Measurements from ENCODE around the gene ACO2. TPM values are rescaled to one million over a fixed set of nuclear protein-coding genes. Genes with fewer than 3 reads are reported as not detected.
"Not testable (repeated sequence)": the region's sequence is repeated elsewhere in the genome, so short reads cannot be mapped to it uniquely, and the experiment has no call there.

Gene ACO2
- total RNA-seq, 2 experiments from 2014 or later = 96.5 to 97.7 TPM

- TF ChIP-seq CTCF (IDR thresholded peaks at IDR 0.05) = no peak
- intact Hi-C loops (cut with micrococcal nuclease) = no loop called here
- H3K36me3 Mint-ChIP-seq (ENCODE audit: low read depth) = no peaks in the 10 kb centered on the region
- DNase-seq (no peak), ATAC-seq (no peak)
- H3K27ac Mint-ChIP-seq = no peak overlapping the region
- no peak overlapping the region for H3K4me3 Mint-ChIP-seq
- POLR2A ChIA-PET = interaction anchor here (1.1 kb wide), 1 partner anchor 20 kb away, joined by 4 read pairs; the partner anchor contains the start of gene PMM1
- H3K27me3 Mint-ChIP-seq = no peaks in the 10 kb centered on the region
- H3K9me3 Mint-ChIP-seq = no peaks in the 10 kb centered on the region
- peaks cover 5% of the 10 kb centered on the region for H3K4me1 Mint-ChIP-seq (ENCODE audit: low read depth)
- CTCF ChIA-PET = interaction anchor here (1.2 kb wide), 1 partner anchor 29 kb away, joined by 3 read pairs; no protein-coding TSS in a partner anchor
Measured at GRCh38 chr22:41568811-41569210, 99.9 kb downstream of the ACO2 start.

- ChIA-PET POLR2A (interaction anchor here (0.8 to 1.5 kb wide), 4 partner anchors 20 to 119 kb away, joined by 3 to 7 read pairs (median 3); partner anchors contain the start of genes DESI1, PMM1, SNU13 and XRCC6), CTCF (no interaction called here)
- peaks cover 5% of the 10 kb centered on the region for H3K4me1 Mint-ChIP-seq (ENCODE audit: low read depth)
- DNase-seq (no peak), ATAC-seq (no peak)
- no peaks in the 10 kb centered on the region for H3K9me3 Mint-ChIP-seq
- no peak overlapping the region for H3K4me3 Mint-ChIP-seq
- no peaks in the 10 kb centered on the region for H3K36me3 Mint-ChIP-seq (ENCODE audit: low read depth)
- no peaks in the 10 kb centered on the region for H3K27me3 Mint-ChIP-seq
- intact Hi-C loops (cut with micrococcal nuclease) = no loop called here
- H3K27ac Mint-ChIP-seq = no peak overlapping the region
- TF ChIP-seq CTCF (IDR thresholded peaks at IDR 0.05) = no peak
Measured at GRCh38 chr22:41570221-41570620, 101.3 kb downstream of the ACO2 start.

DNA sequence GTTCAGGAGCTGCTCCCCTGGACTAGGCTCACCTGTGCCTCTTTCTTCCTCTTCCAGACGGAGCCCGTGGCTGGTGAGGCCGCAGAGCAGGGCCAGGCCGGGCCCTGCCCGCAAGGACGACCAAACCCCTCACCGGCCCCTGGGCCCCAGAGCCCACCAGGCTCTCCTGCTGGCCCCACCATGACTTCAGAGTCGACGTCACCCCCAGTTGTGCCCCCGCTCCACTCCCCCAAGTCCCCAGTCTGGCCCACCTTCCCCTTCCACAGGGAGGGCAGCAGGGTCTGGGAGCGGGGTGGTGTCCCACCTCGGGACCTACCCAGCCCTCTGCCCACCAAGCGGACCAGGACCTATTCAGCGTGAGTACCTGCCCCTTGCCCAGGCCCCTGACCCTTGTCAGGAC lies 102.9 kb downstream of the ACO2 start:
- Mint-ChIP-seq H3K4me1 (ENCODE audit: low read depth) (no peaks in the 10 kb centered on the region), H3K27ac (no peak overlapping the region), H3K9me3 (no peaks in the 10 kb centered on the region), H3K4me3 (no peak overlapping the region), H3K27me3 (no peaks in the 10 kb centered on the region), H3K36me3 (ENCODE audit: low read depth) (peaks cover 5% of the 10 kb centered on the region)
- CTCF ChIA-PET = interaction anchor here (1.1 kb wide), 1 partner anchor 168 kb away, joined by 3 read pairs; no protein-coding TSS in a partner anchor
- DNase-seq = no peak
- ATAC-seq = no peak
- POLR2A ChIA-PET = interaction anchor here (1.0 kb wide), 1 partner anchor 12 kb away, joined by 4 read pairs; no protein-coding TSS in a partner anchor
- intact Hi-C loops (cut with micrococcal nuclease) = no loop called here
- no peak for TF ChIP-seq CTCF (IDR thresholded peaks at IDR 0.05)

GRCh38 chr22:41572305-41572704 lies 103.4 kb downstream of the ACO2 start:
- H3K36me3 Mint-ChIP-seq (ENCODE audit: low read depth); H3K27me3 Mint-ChIP-seq; DNase-seq; H3K4me1 Mint-ChIP-seq (ENCODE audit: low read depth); H3K9me3 Mint-ChIP-seq; intact Hi-C loops (cut with micrococcal nuclease); ATAC-seq; H3K4me3 Mint-ChIP-seq; H3K27ac Mint-ChIP-seq: not testable (repeated sequence)
- CTCF ChIA-PET = interaction anchor here (1.0 to 1.1 kb wide), 2 partner anchors 28 to 169 kb away, joined by 3 to 4 read pairs; partner anchors contain the start of gene POLR3H
- POLR2A ChIA-PET = interaction anchor here (1.1 kb wide), 1 partner anchor 47 kb away, joined by 4 read pairs; no protein-coding TSS in a partner anchor

DNA sequence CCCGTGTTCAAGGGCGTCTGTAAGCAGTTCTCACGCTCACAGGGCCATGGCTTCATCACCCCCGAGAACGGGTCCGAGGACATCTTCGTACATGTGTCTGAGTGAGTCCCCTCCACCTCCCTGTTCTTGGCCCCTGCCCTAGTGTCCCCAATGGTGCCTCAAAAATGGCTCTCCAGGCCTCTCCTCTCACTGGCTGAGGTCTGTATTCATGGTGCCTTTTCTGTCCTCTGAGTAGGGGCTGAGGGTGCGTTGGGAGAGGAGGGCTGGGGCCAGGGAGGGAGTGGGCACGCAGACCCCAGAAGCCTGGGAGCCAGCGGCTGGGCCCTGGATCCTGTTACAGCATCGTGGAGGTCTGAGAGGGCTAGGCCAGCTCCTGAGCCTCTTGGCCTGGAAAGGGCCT lies 104.8 kb downstream of the ACO2 start:
- H3K4me1 Mint-ChIP-seq (ENCODE audit: low read depth) = no peaks in the 10 kb centered on the region
- H3K4me3 Mint-ChIP-seq = no peak overlapping the region
- H3K36me3 Mint-ChIP-seq (ENCODE audit: low read depth) = peaks cover 6% of the 10 kb centered on the region
- H3K27me3 Mint-ChIP-seq = no peaks in the 10 kb centered on the region
- CTCF ChIA-PET = interaction anchor here (0.7 kb wide), 1 partner anchor 94 kb away, joined by 3 read pairs; no protein-coding TSS in a partner anchor
- POLR2A ChIA-PET = interaction anchor here (1.2 kb wide), 1 partner anchor 16 kb away, joined by 6 read pairs; the partner anchor contains the start of gene PMM1
- H3K27ac Mint-ChIP-seq = no peak overlapping the region
- no peak for DNase-seq
- no peak for ATAC-seq
- no peak for TF ChIP-seq CTCF (IDR thresholded peaks at IDR 0.05)
- intact Hi-C loops (cut with micrococcal nuclease) = no loop called here
- H3K9me3 Mint-ChIP-seq = no peaks in the 10 kb centered on the region
